ENCODE data around the gene NOL4L.

The NOL4L gene

DNA sequence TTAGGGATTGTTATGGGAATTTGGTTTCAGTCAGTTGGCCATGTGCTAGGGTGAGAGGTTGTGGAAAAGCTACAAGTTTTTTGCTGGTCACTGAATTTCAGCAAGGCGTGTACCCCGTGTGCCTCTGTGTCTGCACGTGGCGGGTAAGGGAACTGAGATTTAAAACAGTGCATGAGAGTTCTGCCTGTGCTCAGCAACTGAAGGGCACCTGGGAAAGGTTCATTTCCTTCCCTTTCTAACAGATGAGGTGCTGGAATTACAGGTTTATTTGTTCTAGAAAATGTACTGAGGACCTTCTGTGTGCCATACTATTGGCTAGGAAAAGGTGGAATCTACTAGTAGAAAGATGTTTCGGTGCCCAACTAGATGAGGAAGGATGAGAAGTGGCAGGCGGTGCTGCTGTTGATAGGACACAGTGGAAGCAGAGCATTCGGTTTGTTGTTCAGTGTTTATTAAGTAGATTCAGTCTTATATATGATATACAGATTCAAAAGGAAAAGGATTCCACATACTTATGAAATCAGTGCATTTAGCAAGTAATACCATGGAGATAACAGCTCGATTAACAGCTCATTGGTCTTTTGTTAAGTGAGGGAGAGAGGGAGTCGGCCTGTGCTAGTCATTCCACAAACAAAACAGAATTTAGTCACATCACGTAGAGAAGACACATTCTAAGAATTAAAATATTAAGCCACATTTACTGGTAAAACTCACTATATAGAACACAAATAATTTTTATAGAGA lies 142.3 kb downstream of the NOL4L start:
- Histone ChIP-seq H3K36me3 (ENCODE audit: low read length) (no peaks in the 10 kb centered on the region), H2AFZ (ENCODE audit: low read depth, low read length, severe bottlenecking) (no peak overlapping the region), H3F3A (ENCODE audit: insufficient read depth) (no peaks in the 10 kb centered on the region), H3K4me2 (ENCODE audit: low read depth, low read length, poor library complexity, severe bottlenecking) (no peak overlapping the region), H3K79me2 (ENCODE audit: insufficient read depth, low read length) (no peaks in the 10 kb centered on the region), H3K27me3 (ENCODE audit: low read length) (no peaks in the 10 kb centered on the region), H3K9me3 (ENCODE audit: insufficient read depth, low read length) (no peaks in the 10 kb centered on the region), H4K20me1 (ENCODE audit: low read depth, low read length) (no peaks in the 10 kb centered on the region), H3K9me2 (replicated peaks; ENCODE audit: insufficient read depth, low read length) (no peaks in the 10 kb centered on the region), H3K4me3 (ENCODE audit: insufficient read depth, low read length, poor library complexity, severe bottlenecking) (no peak overlapping the region), H3K9ac (ENCODE audit: low read length) (no peak overlapping the region), H3K27ac (ENCODE audit: low read depth, low read length) (no peak overlapping the region)
- TF ChIP-seq, protein P1, sequence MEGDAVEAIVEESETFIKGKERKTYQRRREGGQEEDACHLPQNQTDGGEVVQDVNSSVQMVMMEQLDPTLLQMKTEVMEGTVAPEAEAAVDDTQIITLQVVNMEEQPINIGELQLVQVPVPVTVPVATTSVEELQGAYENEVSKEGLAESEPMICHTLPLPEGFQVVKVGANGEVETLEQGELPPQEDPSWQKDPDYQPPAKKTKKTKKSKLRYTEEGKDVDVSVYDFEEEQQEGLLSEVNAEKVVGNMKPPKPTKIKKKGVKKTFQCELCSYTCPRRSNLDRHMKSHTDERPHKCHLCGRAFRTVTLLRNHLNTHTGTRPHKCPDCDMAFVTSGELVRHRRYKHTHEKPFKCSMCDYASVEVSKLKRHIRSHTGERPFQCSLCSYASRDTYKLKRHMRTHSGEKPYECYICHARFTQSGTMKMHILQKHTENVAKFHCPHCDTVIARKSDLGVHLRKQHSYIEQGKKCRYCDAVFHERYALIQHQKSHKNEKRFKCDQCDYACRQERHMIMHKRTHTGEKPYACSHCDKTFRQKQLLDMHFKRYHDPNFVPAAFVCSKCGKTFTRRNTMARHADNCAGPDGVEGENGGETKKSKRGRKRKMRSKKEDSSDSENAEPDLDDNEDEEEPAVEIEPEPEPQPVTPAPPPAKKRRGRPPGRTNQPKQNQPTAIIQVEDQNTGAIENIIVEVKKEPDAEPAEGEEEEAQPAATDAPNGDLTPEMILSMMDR (IDR thresholded peaks at IDR 0.05; ENCODE audit: insufficient read depth, low read length, poor library complexity, severe bottlenecking) = no peak
- TF ChIP-seq EZH2phosphoT487 (conservative IDR thresholded peaks at IDR 0.05; ENCODE audit: low read length) = no peak

DNA sequence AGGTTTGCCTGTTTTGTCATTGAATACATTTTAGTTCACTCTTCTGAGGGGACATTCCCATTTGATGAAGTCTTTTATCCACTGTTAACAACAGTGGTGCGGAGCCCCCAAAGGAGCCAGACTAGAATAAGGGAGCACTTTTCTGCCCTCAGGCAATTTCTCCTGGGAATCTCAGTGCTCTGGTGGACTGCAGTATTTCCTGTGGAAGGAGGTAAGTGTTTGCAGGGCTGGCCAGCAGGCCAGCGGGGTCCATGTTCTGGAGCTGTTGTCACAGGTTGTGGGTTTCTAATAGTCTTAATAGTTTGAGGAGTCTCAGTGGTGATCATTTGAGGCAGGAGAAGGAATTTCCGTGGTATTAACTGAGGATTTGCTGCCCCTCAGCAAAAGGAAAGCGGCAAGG lies 143.5 kb downstream of the NOL4L start:
- Histone ChIP-seq H3K4me3 (ENCODE audit: insufficient read depth, low read length, poor library complexity, severe bottlenecking) (no peak overlapping the region), H3K9me3 (ENCODE audit: insufficient read depth, low read length) (no peaks in the 10 kb centered on the region), H3F3A (ENCODE audit: insufficient read depth) (no peaks in the 10 kb centered on the region), H3K27me3 (ENCODE audit: low read length) (no peaks in the 10 kb centered on the region), H4K20me1 (ENCODE audit: low read depth, low read length) (no peaks in the 10 kb centered on the region), H3K27ac (ENCODE audit: low read depth, low read length) (no peak overlapping the region), H3K9me2 (replicated peaks; ENCODE audit: insufficient read depth, low read length) (no peaks in the 10 kb centered on the region), H3K79me2 (ENCODE audit: insufficient read depth, low read length) (no peaks in the 10 kb centered on the region), H3K36me3 (ENCODE audit: low read length) (no peaks in the 10 kb centered on the region), H3K4me2 (ENCODE audit: low read depth, low read length, poor library complexity, severe bottlenecking) (no peak overlapping the region), H2AFZ (ENCODE audit: low read depth, low read length, severe bottlenecking) (no peak overlapping the region), H3K9ac (ENCODE audit: low read length) (no peak overlapping the region)
- TF ChIP-seq, protein P1 (IDR thresholded peaks at IDR 0.05; ENCODE audit: insufficient read depth, low read length, poor library complexity, severe bottlenecking) = no peak
- no peak for TF ChIP-seq EZH2phosphoT487 (conservative IDR thresholded peaks at IDR 0.05; ENCODE audit: low read length)

DNA sequence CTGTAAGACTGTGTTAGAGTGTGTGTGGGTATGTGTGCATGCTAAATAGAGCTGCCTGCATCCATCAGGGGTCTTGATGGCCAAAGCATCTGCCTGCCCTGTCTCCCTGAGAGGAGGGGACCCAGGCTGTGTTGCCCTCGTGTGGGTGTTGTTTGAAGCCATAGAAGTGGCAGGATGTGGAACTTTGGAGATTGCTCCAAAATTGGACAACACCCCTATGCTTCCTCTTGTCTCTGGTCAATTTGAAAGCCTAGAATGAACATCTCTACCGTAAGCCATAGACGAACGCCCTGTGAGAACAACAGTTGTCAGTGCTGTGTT lies 144.4 kb downstream of the NOL4L start:
- no peaks in the 10 kb centered on the region for H3K27me3 ChIP-seq (ENCODE audit: low read length)
- H4K20me1 ChIP-seq (ENCODE audit: low read depth, low read length) = no peaks in the 10 kb centered on the region
- no peak overlapping the region for H3K4me2 ChIP-seq (ENCODE audit: low read depth, low read length, poor library complexity, severe bottlenecking)
- H2AFZ ChIP-seq (ENCODE audit: low read depth, low read length, severe bottlenecking) = no peak overlapping the region
- TF ChIP-seq, protein P1 (IDR thresholded peaks at IDR 0.05; ENCODE audit: insufficient read depth, low read length, poor library complexity, severe bottlenecking) = no peak
- TF ChIP-seq EZH2phosphoT487 (conservative IDR thresholded peaks at IDR 0.05; ENCODE audit: low read length) = no peak
- H3K9me3 ChIP-seq (ENCODE audit: insufficient read depth, low read length) = no peaks in the 10 kb centered on the region
- H3K9ac ChIP-seq (ENCODE audit: low read length) = no peak overlapping the region
- no peak overlapping the region for H3K27ac ChIP-seq (ENCODE audit: low read depth, low read length)
- no peaks in the 10 kb centered on the region for H3K9me2 ChIP-seq (replicated peaks; ENCODE audit: insufficient read depth, low read length)
- no peaks in the 10 kb centered on the region for H3K79me2 ChIP-seq (ENCODE audit: insufficient read depth, low read length)
- H3K4me3 ChIP-seq (ENCODE audit: insufficient read depth, low read length, poor library complexity, severe bottlenecking) = no peak overlapping the region
- no peaks in the 10 kb centered on the region for H3K36me3 ChIP-seq (ENCODE audit: low read length)
- H3F3A ChIP-seq (ENCODE audit: insufficient read depth) = no peaks in the 10 kb centered on the region
